Activated B cell treated with CpG ODN at 0.5 μM for 24 hours (primary cell): ENCODE measurements around the gene RGS7. TPM values are rescaled to one million over a fixed set of nuclear protein-coding genes. Genes with fewer than 3 reads are reported as not detected.

Source experiments
- ATAC-seq: fragments of 200-7000 bp; cut with Tn5 transposase; one replicate; pipeline ENCODE4 v1.10.0; 2021; ENCODE audit warnings: low read depth, mild to moderate bottlenecking, moderate library complexity
- CTCF ChIA-PET: fragments of 350-600 bp; sonication (Branson Sonifier 250); formaldehyde crosslinking; loops from one replicate; lab custom pipeline; 2021; ENCODE audit warnings: antibody characterized with exemption; lab: Charles Lee
- POLR2A ChIA-PET: fragments of 350-600 bp; sonication (Branson Sonifier 250); formaldehyde crosslinking; loops from one replicate; lab custom pipeline; 2021; ENCODE audit warnings: antibody characterized with exemption; lab: Charles Lee
- DNase-seq: peaks from one replicate; pipeline ENCODE4 v3.0.0; 2022
- H3K27ac Mint-ChIP-seq: one replicate; pipeline ENCODE4 v1.8.0; 2020; ENCODE audit warnings: mixed read lengths
- H3K27me3 Mint-ChIP-seq: one replicate; pipeline ENCODE4 v1.8.0; 2021; ENCODE audit warnings: mixed read lengths
- H3K36me3 Mint-ChIP-seq: one replicate; pipeline ENCODE4 v1.8.0; 2021; ENCODE audit warnings: low read depth, mixed read lengths
- H3K4me1 Mint-ChIP-seq: one replicate; pipeline ENCODE4 v1.8.0; 2021; ENCODE audit warnings: mixed read lengths
- H3K4me3 Mint-ChIP-seq: one replicate; pipeline ENCODE4 v1.8.0; 2020; ENCODE audit warnings: mild to moderate bottlenecking, mixed read lengths
- H3K9me3 Mint-ChIP-seq: one replicate; pipeline ENCODE4 v1.8.0; 2020; ENCODE audit warnings: mixed read lengths
- intact Hi-C: fragments of 100-400 bp; cut with micrococcal nuclease; formaldehyde crosslinking; loops from one replicate; pipeline ENCODE4 v1.15.1; 2024
- total RNA-seq: library from RNA; stranded (reverse); gene quantifications from 2 replicates; pipeline ENCODE4 v1.2.3, GENCODE V29; 2022
- TF ChIP-seq, protein P1 (sequence below): fragments of 200-600 bp; IDR thresholded peaks from one replicate; pipeline ENCODE4 v1.8.0; 2022; ENCODE audit warnings: antibody characterized with exemption, mild to moderate bottlenecking

Gene RGS7
- total RNA-seq, 1 donor from 2014 or later: 0.49 TPM

DNA sequence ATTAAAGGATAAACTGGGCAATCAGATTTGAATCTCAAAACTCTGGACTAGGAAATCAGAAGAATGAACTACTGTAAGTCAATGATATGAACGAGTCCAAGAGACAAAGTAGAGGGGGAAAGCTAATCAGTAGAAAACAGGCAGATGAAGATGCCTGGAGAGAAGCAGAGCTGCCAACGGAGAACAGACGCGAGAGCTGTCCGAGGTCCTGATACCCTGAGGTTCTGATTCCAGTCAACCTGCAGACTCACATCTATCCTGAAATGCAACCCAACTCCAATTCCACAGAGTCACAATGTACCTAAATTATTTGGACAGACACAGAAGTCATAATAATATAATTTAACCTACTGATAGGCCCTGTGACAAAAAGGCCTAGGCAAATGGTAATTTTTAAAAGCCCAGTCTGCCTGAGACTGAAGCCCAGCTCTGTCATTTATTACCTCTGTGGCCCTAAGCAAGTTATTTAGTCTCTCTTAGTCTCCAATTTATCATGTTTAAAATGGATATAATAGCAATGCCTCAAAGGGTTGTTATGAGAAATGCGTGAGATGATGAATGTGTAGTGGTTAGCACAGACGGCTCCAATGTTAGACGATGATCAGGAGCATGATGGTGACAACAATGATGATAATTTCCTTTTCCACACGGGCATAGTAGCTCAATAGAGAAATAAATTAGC is 33.4 kb downstream of the RGS7 start:
- H3K36me3 Mint-ChIP-seq: no peaks in the 10 kb centered on the region
- POLR2A ChIA-PET: no interaction called here
- DNase-seq (no peak), ATAC-seq (no peak)
- peaks cover under 1% of the 10 kb centered on the region for H3K4me1 Mint-ChIP-seq
- H3K9me3 Mint-ChIP-seq: no peaks in the 10 kb centered on the region
- TF ChIP-seq, protein P1, sequence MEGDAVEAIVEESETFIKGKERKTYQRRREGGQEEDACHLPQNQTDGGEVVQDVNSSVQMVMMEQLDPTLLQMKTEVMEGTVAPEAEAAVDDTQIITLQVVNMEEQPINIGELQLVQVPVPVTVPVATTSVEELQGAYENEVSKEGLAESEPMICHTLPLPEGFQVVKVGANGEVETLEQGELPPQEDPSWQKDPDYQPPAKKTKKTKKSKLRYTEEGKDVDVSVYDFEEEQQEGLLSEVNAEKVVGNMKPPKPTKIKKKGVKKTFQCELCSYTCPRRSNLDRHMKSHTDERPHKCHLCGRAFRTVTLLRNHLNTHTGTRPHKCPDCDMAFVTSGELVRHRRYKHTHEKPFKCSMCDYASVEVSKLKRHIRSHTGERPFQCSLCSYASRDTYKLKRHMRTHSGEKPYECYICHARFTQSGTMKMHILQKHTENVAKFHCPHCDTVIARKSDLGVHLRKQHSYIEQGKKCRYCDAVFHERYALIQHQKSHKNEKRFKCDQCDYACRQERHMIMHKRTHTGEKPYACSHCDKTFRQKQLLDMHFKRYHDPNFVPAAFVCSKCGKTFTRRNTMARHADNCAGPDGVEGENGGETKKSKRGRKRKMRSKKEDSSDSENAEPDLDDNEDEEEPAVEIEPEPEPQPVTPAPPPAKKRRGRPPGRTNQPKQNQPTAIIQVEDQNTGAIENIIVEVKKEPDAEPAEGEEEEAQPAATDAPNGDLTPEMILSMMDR: no peak
- CTCF ChIA-PET: no interaction called here
- intact Hi-C loops: no loop called here
- H3K27ac Mint-ChIP-seq: no peak overlapping the region
- H3K4me3 Mint-ChIP-seq: no peak overlapping the region
- no peaks in the 10 kb centered on the region for H3K27me3 Mint-ChIP-seq

DNA sequence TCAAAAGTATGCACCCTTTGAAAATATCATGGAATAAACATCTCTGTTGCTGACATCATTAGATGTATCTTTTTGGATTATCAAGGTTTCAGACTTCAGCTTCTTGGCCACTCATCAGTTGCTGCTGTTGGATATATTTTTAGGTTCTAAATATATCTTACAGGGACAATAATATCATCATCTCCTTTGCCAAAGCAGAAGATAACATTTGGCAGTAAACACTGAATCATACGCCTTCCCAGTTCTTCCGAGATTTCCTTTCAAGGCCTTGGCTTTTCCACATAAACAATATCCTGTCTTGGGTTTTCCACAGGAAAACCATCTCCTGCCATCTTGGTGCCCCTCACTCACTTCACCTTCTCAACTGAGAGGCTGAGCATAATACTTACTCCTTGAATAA is 39.3 kb downstream of the RGS7 start:
- H3K27me3 Mint-ChIP-seq: peaks cover 2% of the 10 kb centered on the region
- TF ChIP-seq, protein P1: no peak
- ATAC-seq (no peak), DNase-seq (no peak)
- H3K36me3 Mint-ChIP-seq: no peaks in the 10 kb centered on the region
- ChIA-PET CTCF (no interaction called here), POLR2A (no interaction called here)
- H3K4me3 Mint-ChIP-seq: no peak overlapping the region
- H3K9me3 Mint-ChIP-seq: no peaks in the 10 kb centered on the region
- H3K27ac Mint-ChIP-seq: no peak overlapping the region
- no peaks in the 10 kb centered on the region for H3K4me1 Mint-ChIP-seq
- intact Hi-C loops: loop anchor here (5.0 kb wide), 1 partner anchor 40 kb away; the partner anchor contains the start of gene RGS7

DNA sequence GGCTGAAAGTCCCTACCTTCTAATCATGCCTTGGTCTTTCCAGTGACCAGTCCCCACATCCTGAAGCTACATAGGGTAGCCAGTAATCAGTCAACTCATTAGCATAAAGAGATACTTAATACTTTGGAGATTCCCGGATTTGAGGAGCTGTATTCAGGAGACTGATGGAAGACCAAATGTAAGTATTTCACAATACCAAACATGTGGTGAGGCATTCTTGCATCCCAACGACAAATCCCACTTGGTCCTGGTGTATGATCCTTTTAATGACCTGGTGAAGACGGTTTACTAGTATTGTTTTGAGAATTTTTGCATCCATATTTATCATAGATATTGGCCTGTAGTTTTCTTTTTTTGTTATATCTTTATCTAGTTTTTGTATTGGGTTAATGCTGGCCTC is 40.6 kb downstream of the RGS7 start:
- DNase-seq: no peak
- TF ChIP-seq, protein P1: no peak
- peaks cover 2% of the 10 kb centered on the region for H3K27me3 Mint-ChIP-seq
- ATAC-seq: no peak
- no peak overlapping the region for H3K4me3 Mint-ChIP-seq
- no peaks in the 10 kb centered on the region for H3K4me1 Mint-ChIP-seq
- intact Hi-C loops: loop anchor here (5.0 kb wide), 1 partner anchor 41 kb away; the partner anchor contains the start of gene RGS7
- ChIA-PET POLR2A (no interaction called here), CTCF (no interaction called here)
- H3K36me3 Mint-ChIP-seq: no peaks in the 10 kb centered on the region
- no peaks in the 10 kb centered on the region for H3K9me3 Mint-ChIP-seq
- no peak overlapping the region for H3K27ac Mint-ChIP-seq

DNA sequence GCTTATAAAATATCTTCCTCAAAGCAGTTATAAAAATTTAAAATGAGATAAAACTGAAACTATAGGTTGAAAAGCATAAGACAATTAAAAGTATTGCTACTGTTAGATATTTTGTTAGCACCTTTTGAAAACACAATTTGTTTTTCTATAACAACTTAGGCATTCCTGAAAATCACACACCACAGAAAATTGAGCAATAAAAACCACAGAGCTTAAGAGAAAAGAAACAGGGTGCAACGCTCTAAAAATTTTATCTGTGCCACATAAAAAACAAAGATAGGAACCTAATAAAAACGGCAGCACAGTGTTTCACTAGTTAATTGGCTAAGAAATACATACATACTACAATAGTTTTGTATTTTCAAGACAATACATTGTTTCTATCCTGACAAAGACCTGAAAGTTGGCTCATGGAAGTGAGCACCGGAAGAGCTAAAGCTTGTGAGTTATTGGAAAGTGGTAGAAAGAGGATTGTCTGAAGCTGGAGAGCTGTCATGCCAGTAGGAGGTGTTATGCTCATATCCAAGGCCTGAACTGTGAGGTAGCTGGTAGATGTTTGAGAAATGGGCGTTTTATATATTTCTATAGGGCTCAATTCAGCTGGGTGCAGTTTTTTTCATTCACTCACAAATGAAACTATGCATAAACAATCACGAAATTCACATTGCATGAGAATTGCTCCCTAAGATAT is 45.8 kb downstream of the RGS7 start:
- no peak for DNase-seq
- Mint-ChIP-seq H3K9me3 (no peaks in the 10 kb centered on the region), H3K4me3 (no peak overlapping the region), H3K4me1 (no peaks in the 10 kb centered on the region), H3K27ac (no peak overlapping the region), H3K36me3 (no peaks in the 10 kb centered on the region), H3K27me3 (no peaks in the 10 kb centered on the region)
- TF ChIP-seq, protein P1: no peak
- POLR2A ChIA-PET: interaction anchor here (0.7 kb wide), 1 partner anchor 76 kb away, joined by 3 read pairs; no protein-coding TSS in a partner anchor
- CTCF ChIA-PET: interaction anchor here (1.0 to 1.1 kb wide), 2 partner anchors 11 to 174 kb away, joined by 3 to 5 read pairs; no protein-coding TSS in a partner anchor
- intact Hi-C loops: loop anchor here (1.0 to 5.0 kb wide), 2 partner anchors 96 to 174 kb away; no protein-coding TSS in a partner anchor
- no peak for ATAC-seq

DNA sequence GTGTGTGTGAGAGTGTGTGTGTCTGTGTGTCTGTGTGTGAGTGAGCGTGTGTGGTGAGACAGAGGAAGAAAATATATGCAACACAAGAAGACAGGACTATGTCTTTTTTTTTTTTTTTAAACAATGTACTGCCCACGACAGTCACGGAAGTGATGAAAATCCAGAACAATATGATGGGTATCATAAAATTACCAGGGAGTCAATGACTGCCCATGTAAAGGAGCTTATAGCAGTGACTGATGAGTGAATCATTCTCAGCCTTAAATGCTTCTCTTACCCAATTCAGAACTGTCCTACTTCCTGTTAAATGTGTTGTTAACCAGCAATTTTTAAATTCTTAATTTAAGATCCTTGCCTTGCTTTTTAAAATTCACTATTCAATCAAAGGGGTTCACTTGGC is 46.6 kb downstream of the RGS7 start:
- H3K27me3 Mint-ChIP-seq: no peaks in the 10 kb centered on the region
- no peaks in the 10 kb centered on the region for H3K4me1 Mint-ChIP-seq
- H3K4me3 Mint-ChIP-seq: no peak overlapping the region
- no peak for DNase-seq
- CTCF ChIA-PET: no interaction called here
- no peaks in the 10 kb centered on the region for H3K36me3 Mint-ChIP-seq
- ATAC-seq: no peak
- H3K27ac Mint-ChIP-seq: no peak overlapping the region
- TF ChIP-seq, protein P1: no peak
- H3K9me3 Mint-ChIP-seq: no peaks in the 10 kb centered on the region
- POLR2A ChIA-PET: interaction anchor here (0.7 kb wide), 1 partner anchor 77 kb away, joined by 3 read pairs; no protein-coding TSS in a partner anchor
- intact Hi-C loops: loop anchor here (5.0 kb wide), 1 partner anchor 97 kb away; no protein-coding TSS in a partner anchor
